Measurements from ENCODE around the gene TGFB3. TPM values are rescaled to one million over a fixed set of nuclear protein-coding genes. Genes with fewer than 3 reads are reported as not detected.

TGFB3 gene
- total RNA-seq, 4 donors from 2014 or later, result 2.8 to 4.7 (median 3.6) TPM

DNA sequence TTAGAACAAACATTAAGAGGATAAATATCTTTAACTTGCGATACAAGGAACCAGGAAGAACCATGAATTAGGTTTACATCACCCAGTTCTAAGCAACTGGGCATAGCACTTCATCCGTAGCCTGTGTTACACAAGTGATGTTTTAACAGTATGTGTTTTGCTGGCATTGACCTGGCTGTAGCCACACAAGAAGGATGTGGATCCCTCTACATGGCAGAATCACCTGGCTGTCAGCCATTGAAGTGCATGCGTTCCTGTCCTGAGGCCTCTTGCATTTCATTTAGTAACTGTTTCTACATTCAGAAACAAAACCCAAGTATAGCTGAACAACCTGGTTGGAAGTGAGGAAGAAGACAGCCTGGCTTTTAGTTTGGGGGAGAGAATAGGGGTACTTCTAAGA, 72.2 kb downstream of the TGFB3 start:
- 76 to 83% methylated on average over 3 of the region's 3 CpGs for WGBS, 2 donors
- TF ChIP-seq, protein P1, sequence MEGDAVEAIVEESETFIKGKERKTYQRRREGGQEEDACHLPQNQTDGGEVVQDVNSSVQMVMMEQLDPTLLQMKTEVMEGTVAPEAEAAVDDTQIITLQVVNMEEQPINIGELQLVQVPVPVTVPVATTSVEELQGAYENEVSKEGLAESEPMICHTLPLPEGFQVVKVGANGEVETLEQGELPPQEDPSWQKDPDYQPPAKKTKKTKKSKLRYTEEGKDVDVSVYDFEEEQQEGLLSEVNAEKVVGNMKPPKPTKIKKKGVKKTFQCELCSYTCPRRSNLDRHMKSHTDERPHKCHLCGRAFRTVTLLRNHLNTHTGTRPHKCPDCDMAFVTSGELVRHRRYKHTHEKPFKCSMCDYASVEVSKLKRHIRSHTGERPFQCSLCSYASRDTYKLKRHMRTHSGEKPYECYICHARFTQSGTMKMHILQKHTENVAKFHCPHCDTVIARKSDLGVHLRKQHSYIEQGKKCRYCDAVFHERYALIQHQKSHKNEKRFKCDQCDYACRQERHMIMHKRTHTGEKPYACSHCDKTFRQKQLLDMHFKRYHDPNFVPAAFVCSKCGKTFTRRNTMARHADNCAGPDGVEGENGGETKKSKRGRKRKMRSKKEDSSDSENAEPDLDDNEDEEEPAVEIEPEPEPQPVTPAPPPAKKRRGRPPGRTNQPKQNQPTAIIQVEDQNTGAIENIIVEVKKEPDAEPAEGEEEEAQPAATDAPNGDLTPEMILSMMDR (IDR thresholded peaks at IDR 0.05), result no peak
- no peak for TF ChIP-seq POLR2A (IDR thresholded peaks at IDR 0.05)
- no peak for DNase-seq (ENCODE audit: low spot score in 2 of 2)
- no peak overlapping the region for H3K4me3 ChIP-seq (ENCODE audit: low read depth, poor library complexity, severe bottlenecking)
- intact Hi-C loops (cut with DNase I; ENCODE audit: low total_unique reads), result no loop called here

Other genes with a start within 250 kb of the TGFB3 start
- 10 to 100 TPM; 18.1 to 30.9 (median 19.7) TPM for gene IFT43, start 3.8 kb upstream of the TGFB3 start, total RNA-seq
- 10 to 100 TPM; 27.7 to 62.1 (median 33.0) TPM for gene GPATCH2L, start 169.9 kb upstream of the TGFB3 start, total RNA-seq